Ramos (cell line): ENCODE results near the gene KRT20.
"Not testable (repeated sequence)": the region's sequence is repeated elsewhere in the genome, so short reads cannot be mapped to it uniquely, and the experiment has no call there.

Source experiments
- in situ Hi-C: fragments of 300-500 bp; cut with MboI; formaldehyde crosslinking; loops from one replicate; pipeline ENCODE4 v1.14.3; 2022; ENCODE audit warnings: low sequenced_read_pairs; ENCODE audit not compliant: unreplicated experiment

Gene KRT20

GRCh38 chr17:40901981-40902474 lies 17.0 kb upstream of the KRT20 start:
- in situ Hi-C loops = no loop called here

GRCh38 chr17:40900809-40901356 lies 15.8 kb upstream of the KRT20 start:
- in situ Hi-C loops = no loop called here

GRCh38 chr17:40896916-40897455 lies 11.9 kb upstream of the KRT20 start:
- in situ Hi-C loops = no loop called here

- in situ Hi-C loops = no loop called here
Measured at GRCh38 chr17:40895106-40895730, 10.2 kb upstream of the KRT20 start.

- in situ Hi-C loops = no loop called here
Measured at GRCh38 chr17:40888196-40888720, 3.2 kb upstream of the KRT20 start.

- in situ Hi-C loops = no loop called here
Measured at GRCh38 chr17:40886090-40886489, 1.0 kb upstream of the KRT20 start.

GRCh38 chr17:40883626-40884334 lies 1.3 kb downstream of the KRT20 start:
- in situ Hi-C loops = no loop called here

GRCh38 chr17:40883031-40883430 lies 2.0 kb downstream of the KRT20 start:
- in situ Hi-C loops = no loop called here

GRCh38 chr17:40879026-40879425 lies 6.0 kb downstream of the KRT20 start:
- in situ Hi-C loops = no loop called here

- in situ Hi-C loops = no loop called here
Measured at GRCh38 chr17:40878044-40878443, 7.0 kb downstream of the KRT20 start.

GRCh38 chr17:40873801-40874200 lies 11.2 kb downstream of the KRT20 start:
- in situ Hi-C loops = no loop called here

GRCh38 chr17:40873255-40873654 lies 11.8 kb downstream of the KRT20 start:
- in situ Hi-C loops = no loop called here

- in situ Hi-C loops = no loop called here
Measured at GRCh38 chr17:40872416-40872815, 12.6 kb downstream of the KRT20 start.

GRCh38 chr17:40871316-40871715 lies 13.7 kb downstream of the KRT20 start:
- in situ Hi-C loops = no loop called here

- in situ Hi-C loops = no loop called here
Measured at GRCh38 chr17:40870136-40870535, 14.9 kb downstream of the KRT20 start.

GRCh38 chr17:40866838-40867237 lies 18.2 kb downstream of the KRT20 start, which contains the start of gene KRT12:
Gene KRT12 (minus strand): TSS chr17:40867223. CDS start chr17:40867186, 37 bp downstream.
- in situ Hi-C loops = no loop called here

GRCh38 chr17:40864661-40865390 lies 20.2 kb downstream of the KRT20 start:
- in situ Hi-C loops = no loop called here

GRCh38 chr17:40862985-40863733 lies 21.9 kb downstream of the KRT20 start:
- in situ Hi-C loops = no loop called here

- in situ Hi-C loops = no loop called here
Measured at GRCh38 chr17:40859536-40859935, 25.5 kb downstream of the KRT20 start.

- in situ Hi-C loops = not testable (repeated sequence)
Measured at GRCh38 chr17:40858667-40859066, 26.4 kb downstream of the KRT20 start.
